GM12874 (cell line): ENCODE measurements around the gene SLCO3A1.

ENCODE experiments used
- CTCF ChIP-seq: IDR thresholded peaks from 2 replicates; pipeline ENCODE4 v1.5.1; 2011; ENCODE audit warnings: low read depth, mild to moderate bottlenecking, control low read depth, low read length, moderate library complexity; ENCODE audit not compliant: insufficient read depth

Gene SLCO3A1

GRCh38 chr15:91860498-91860897 lies 7.0 kb downstream of the SLCO3A1 start:
- no peak for TF ChIP-seq CTCF

GRCh38 chr15:91861223-91861622 lies 7.7 kb downstream of the SLCO3A1 start:
- no peak for TF ChIP-seq CTCF

- no peak for TF ChIP-seq CTCF
Observed at GRCh38 chr15:91862891-91863504, 9.5 kb downstream of the SLCO3A1 start.

- no peak for TF ChIP-seq CTCF
Observed at GRCh38 chr15:91863621-91864255, 10.2 kb downstream of the SLCO3A1 start.

GRCh38 chr15:91864664-91865063 lies 11.2 kb downstream of the SLCO3A1 start:
- TF ChIP-seq CTCF, result no peak

GRCh38 chr15:91865486-91865885 lies 12.0 kb downstream of the SLCO3A1 start:
- TF ChIP-seq CTCF, result no peak

- no peak for TF ChIP-seq CTCF
Observed at GRCh38 chr15:91865950-91866349, 12.4 kb downstream of the SLCO3A1 start.
